ENCODE measurements around the gene AKT1S1. TPM values are rescaled to one million over a fixed set of nuclear protein-coding genes. Genes with fewer than 3 reads are reported as not detected.

The AKT1S1 gene
- total and polyA plus RNA-seq, 2 of the 13 experiments (the other 11 are each of a cell fraction or from before 2014, with no cell fraction given), result 13.5 to 27.8 TPM

DNA sequence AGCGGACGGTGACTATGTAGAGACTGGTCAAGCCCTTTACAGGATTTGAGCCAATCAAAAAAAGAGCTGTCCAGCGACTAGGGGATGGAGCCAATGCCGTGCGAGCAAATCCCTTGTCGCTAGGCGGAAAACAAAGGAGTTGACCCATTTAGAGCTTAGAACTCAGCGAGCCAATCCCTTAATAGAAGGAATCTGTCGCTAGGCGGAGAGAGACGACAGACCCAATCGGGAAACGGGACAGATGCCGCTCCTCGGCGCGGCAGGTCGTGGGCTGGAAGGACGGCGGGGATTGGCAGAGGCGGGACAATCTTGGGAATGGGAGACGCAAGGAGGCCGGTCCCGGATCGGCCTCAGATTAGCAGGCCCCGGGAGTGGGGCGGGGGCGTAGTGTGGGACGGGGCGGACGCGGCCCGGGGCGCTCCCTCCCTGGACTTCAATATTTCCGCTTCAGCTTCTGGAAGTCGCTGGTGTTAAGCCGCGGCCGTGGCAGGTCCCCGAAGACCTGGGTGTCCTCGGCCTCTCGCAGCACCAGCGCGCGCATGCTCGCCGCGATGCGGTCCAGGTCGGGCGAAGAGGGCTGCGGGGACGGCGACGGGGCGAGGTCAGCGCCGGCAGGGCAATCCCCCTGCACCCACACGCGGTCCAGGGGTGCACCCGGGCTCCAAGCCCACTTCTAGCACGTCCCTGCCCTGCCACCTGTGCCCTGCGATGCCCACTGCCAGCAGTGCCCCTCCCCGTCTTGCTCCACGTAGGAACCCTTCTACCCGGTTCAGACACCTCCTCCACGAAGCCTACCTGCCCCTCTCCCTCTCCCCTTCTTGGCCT is 7.5 kb downstream of the AKT1S1 start (continued):
- TF ChIP-seq, protein P1, sequence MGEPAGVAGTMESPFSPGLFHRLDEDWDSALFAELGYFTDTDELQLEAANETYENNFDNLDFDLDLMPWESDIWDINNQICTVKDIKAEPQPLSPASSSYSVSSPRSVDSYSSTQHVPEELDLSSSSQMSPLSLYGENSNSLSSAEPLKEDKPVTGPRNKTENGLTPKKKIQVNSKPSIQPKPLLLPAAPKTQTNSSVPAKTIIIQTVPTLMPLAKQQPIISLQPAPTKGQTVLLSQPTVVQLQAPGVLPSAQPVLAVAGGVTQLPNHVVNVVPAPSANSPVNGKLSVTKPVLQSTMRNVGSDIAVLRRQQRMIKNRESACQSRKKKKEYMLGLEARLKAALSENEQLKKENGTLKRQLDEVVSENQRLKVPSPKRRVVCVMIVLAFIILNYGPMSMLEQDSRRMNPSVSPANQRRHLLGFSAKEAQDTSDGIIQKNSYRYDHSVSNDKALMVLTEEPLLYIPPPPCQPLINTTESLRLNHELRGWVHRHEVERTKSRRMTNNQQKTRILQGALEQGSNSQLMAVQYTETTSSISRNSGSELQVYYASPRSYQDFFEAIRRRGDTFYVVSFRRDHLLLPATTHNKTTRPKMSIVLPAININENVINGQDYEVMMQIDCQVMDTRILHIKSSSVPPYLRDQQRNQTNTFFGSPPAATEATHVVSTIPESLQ (CRISPR knock-in tag; conservative IDR thresholded peaks at IDR 0.05), result no peak
- no peak for TF ChIP-seq ZBTB20 (CRISPR knock-in tag; IDR thresholded peaks at IDR 0.05; ENCODE audit: borderline replicate concordance, low read depth)
- TF ChIP-seq HNRNPLL (IDR thresholded peaks at IDR 0.05; ENCODE audit: low read depth, low read length, poor library complexity, severe bottlenecking), result peak; percentile 51
- TF ChIP-seq ZNF264 (CRISPR knock-in tag; IDR thresholded peaks at IDR 0.05), result no peak
- TF ChIP-seq NFE2L2 (IDR thresholded peaks at IDR 0.05; ENCODE audit: low read length), result no peak
- TF ChIP-seq, protein P2, sequence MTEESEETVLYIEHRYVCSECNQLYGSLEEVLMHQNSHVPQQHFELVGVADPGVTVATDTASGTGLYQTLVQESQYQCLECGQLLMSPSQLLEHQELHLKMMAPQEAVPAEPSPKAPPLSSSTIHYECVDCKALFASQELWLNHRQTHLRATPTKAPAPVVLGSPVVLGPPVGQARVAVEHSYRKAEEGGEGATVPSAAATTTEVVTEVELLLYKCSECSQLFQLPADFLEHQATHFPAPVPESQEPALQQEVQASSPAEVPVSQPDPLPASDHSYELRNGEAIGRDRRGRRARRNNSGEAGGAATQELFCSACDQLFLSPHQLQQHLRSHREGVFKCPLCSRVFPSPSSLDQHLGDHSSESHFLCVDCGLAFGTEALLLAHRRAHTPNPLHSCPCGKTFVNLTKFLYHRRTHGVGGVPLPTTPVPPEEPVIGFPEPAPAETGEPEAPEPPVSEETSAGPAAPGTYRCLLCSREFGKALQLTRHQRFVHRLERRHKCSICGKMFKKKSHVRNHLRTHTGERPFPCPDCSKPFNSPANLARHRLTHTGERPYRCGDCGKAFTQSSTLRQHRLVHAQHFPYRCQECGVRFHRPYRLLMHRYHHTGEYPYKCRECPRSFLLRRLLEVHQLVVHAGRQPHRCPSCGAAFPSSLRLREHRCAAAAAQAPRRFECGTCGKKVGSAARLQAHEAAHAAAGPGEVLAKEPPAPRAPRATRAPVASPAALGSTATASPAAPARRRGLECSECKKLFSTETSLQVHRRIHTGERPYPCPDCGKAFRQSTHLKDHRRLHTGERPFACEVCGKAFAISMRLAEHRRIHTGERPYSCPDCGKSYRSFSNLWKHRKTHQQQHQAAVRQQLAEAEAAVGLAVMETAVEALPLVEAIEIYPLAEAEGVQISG (CRISPR knock-in tag; IDR thresholded peaks at IDR 0.05), result peak; percentile 42
- 0 out of 2 replicates have a peak, but pooled peaks have one; percentile 55 for TF ChIP-seq ZNF589 (CRISPR knock-in tag; conservative IDR thresholded peaks at IDR 0.05)
- TF ChIP-seq DPF2 (CRISPR knock-in tag; IDR thresholded peaks at IDR 0.05; ENCODE audit: borderline replicate concordance, low read depth), result no peak
- peak; percentile 77; the same call in 1 of the 2 replicates for TF ChIP-seq PHF21A (CRISPR knock-in tag; IDR thresholded peaks at IDR 0.05)
- no peak for TF ChIP-seq SMC3 (IDR thresholded peaks at IDR 0.05; ENCODE audit: low read length)
- TF ChIP-seq, protein P3, sequence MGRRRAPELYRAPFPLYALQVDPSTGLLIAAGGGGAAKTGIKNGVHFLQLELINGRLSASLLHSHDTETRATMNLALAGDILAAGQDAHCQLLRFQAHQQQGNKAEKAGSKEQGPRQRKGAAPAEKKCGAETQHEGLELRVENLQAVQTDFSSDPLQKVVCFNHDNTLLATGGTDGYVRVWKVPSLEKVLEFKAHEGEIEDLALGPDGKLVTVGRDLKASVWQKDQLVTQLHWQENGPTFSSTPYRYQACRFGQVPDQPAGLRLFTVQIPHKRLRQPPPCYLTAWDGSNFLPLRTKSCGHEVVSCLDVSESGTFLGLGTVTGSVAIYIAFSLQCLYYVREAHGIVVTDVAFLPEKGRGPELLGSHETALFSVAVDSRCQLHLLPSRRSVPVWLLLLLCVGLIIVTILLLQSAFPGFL (CRISPR knock-in tag; IDR thresholded peaks at IDR 0.05), result no peak
- TF ChIP-seq GABPB1 (CRISPR knock-in tag; IDR thresholded peaks at IDR 0.05), result peak; percentile 75
- peak; percentile 82 for TF ChIP-seq HNRNPL (IDR thresholded peaks at IDR 0.05; ENCODE audit: low read depth, low read length)
- no peak for TF ChIP-seq MAFK (conservative IDR thresholded peaks at IDR 0.05 in 1 of 2, IDR thresholded peaks at IDR 0.05 in 1 of 2; ENCODE audit: low read length in 2 of 2)
- no peak for TF ChIP-seq ZNF382 (CRISPR knock-in tag; IDR thresholded peaks at IDR 0.05; ENCODE audit: borderline replicate concordance)
- TF ChIP-seq GTF2F1 (IDR thresholded peaks at IDR 0.05; ENCODE audit: low read length), result no peak
- TF ChIP-seq, protein P4, sequence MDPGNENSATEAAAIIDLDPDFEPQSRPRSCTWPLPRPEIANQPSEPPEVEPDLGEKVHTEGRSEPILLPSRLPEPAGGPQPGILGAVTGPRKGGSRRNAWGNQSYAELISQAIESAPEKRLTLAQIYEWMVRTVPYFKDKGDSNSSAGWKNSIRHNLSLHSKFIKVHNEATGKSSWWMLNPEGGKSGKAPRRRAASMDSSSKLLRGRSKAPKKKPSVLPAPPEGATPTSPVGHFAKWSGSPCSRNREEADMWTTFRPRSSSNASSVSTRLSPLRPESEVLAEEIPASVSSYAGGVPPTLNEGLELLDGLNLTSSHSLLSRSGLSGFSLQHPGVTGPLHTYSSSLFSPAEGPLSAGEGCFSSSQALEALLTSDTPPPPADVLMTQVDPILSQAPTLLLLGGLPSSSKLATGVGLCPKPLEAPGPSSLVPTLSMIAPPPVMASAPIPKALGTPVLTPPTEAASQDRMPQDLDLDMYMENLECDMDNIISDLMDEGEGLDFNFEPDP (CRISPR knock-in tag; conservative IDR thresholded peaks at IDR 0.05), result no peak
- no peak for TF ChIP-seq FOXA3 (CRISPR knock-in tag; IDR thresholded peaks at IDR 0.05)
